ENCODE results near the gene BNC2. TPM values are rescaled to one million over a fixed set of nuclear protein-coding genes. Genes with fewer than 3 reads are reported as not detected.
"Not testable (repeated sequence)": the region's sequence is repeated elsewhere in the genome, so short reads cannot be mapped to it uniquely, and the experiment has no call there.

BNC2 gene, protein sequence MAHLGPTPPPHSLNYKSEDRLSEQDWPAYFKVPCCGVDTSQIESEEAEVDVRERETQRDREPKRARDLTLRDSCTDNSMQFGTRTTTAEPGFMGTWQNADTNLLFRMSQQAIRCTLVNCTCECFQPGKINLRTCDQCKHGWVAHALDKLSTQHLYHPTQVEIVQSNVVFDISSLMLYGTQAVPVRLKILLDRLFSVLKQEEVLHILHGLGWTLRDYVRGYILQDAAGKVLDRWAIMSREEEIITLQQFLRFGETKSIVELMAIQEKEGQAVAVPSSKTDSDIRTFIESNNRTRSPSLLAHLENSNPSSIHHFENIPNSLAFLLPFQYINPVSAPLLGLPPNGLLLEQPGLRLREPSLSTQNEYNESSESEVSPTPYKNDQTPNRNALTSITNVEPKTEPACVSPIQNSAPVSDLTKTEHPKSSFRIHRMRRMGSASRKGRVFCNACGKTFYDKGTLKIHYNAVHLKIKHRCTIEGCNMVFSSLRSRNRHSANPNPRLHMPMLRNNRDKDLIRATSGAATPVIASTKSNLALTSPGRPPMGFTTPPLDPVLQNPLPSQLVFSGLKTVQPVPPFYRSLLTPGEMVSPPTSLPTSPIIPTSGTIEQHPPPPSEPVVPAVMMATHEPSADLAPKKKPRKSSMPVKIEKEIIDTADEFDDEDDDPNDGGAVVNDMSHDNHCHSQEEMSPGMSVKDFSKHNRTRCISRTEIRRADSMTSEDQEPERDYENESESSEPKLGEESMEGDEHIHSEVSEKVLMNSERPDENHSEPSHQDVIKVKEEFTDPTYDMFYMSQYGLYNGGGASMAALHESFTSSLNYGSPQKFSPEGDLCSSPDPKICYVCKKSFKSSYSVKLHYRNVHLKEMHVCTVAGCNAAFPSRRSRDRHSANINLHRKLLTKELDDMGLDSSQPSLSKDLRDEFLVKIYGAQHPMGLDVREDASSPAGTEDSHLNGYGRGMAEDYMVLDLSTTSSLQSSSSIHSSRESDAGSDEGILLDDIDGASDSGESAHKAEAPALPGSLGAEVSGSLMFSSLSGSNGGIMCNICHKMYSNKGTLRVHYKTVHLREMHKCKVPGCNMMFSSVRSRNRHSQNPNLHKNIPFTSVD
- 3.1 and 5.0 TPM in 2 replicates for total RNA-seq (2014; rRNA removed; shearing (Covaris generic))

DNA sequence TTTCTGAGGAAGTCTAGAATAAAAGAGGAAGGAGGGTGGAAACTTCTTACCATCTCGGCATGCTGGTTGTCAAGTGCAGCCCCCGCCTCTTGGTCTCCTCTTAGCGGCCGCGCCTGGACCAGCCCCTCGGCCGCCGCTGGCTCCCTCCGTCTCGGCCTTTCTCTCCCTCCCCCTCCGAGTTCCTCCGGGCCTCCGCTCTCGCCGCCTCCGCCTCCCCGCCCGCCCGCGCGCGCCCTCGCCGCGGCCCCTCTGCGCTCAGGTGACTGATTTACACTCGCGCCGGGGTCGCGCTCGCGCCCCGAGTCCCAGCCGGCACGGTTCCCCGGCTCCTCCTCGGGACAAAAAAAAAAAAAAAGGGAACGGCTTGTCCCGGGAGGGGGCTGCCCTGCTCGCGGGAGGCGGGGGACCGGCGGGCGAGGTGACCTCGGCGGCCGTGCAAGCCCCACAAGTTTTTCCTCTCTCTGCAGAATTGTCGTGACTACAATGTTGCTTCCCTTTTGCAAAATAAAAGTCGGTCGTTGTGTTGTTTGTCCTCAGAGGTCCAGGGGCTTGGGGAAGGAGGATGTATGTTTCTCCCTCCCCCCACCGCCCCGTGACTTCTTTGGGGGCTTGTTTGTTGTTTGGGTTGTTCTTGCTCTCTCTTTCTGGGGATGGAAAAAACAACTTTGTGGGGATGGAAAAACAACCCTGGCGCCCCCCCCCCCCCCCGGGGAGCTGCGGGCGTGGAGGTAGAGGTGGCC, at the start of gene BNC2:
BNC2 (minus strand) TSS at position 75 of the 740 bp plus-strand sequence; CDS start at position 53, 22 bp downstream.
- DNase-seq (ENCODE audit: low spot score): no peak
- in situ Hi-C loops (cut with HindIII; ENCODE audit: low sequenced_read_pairs): no loop called here

DNA sequence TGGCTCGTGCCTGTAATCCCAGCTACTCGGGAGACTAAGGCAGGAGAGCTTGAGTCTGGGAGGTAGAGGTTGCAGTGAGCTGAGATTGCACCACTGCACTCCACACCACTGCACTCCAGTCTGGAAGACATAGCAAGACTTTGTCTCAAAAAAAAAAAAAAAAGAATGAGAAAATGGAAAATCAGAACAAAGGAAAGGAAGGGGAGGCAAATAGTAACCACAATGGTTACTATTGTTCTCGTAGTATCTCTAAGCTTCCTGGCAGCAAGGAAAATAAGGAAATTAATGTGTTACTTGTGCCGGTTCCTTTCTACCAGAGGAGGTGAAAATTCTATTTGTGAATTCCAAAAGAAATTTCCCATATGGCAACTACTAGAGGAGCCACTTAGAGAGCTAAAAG, 48.5 kb upstream of the BNC2 start:
- DNase-seq (ENCODE audit: low spot score): no peak
- in situ Hi-C loops (cut with HindIII; ENCODE audit: low sequenced_read_pairs): no loop called here

DNA sequence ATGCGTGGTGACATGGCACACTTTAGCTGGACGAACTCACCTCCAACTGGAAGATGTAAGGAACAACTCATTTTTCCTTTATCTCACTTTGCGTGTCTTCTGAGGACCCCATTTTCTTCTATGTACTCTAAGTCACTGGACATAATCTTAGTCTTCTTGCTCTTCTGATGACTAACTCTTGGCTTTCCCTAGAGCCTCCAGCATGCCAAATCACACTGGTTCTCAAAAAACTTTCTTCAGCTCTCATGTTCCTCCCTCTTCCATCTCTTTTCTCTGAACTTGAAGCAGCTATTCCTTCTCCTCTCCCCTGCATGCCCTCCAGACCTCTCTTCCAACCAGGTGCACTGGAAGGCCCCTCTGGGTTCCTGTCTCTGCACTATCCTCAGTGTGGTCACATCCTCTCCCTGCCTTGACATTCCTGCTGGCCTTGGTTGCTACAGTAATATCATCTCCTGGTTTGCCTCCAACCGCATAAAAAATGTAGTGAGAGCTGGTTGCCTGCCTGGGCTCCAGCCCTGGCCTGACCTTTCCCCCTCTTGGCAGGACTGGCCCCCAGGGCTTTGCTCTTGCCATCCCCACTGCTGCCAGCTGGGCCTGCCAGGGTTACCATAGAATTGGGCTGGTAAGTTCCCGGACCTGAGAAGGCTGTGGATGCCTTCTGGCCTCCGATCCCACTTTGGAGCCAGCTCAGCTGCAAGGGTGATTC, 44.8 kb upstream of the BNC2 start:
- no peak for DNase-seq (ENCODE audit: low spot score)
- in situ Hi-C loops (cut with HindIII; ENCODE audit: low sequenced_read_pairs): no loop called here

DNA sequence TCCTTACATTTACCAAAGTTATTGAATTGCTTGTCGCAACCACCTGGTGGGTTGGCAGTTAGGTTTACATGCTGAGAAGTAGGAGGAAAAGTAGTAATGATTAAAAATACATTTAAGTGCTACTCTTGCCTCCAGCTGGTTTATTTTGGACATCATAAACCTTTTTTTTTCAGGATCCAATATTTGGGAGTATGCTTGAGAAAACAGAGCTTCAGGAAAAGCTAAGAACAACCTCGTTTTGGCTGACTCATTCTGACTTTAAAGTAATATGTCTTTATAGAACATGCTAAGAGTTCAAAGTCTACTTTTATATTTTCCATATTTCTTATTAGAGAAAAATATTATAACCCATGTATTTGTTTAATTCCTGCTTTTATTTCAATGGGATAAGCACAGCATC, 41.7 kb upstream of the BNC2 start:
- no peak for DNase-seq (ENCODE audit: low spot score)
- in situ Hi-C loops (cut with HindIII; ENCODE audit: low sequenced_read_pairs): no loop called here

DNA sequence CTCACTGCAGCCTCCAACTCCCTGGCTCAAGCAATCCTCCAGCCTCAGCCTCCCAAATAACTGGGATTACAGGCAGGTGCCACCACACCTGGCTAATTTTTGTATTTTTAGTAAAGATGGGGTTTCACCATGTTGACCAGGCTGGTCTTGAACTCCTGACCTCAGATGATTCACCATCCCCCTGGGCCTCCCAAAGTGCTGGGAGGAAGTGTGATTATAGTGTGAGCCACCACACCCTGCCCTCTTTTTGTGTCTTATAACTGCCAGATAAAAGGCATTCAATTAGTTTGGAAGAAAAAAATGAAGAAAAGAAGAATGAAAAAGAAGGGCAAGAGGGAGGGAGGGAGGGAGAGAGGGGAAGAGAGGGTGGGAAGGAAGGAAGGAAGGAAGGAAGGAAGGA, 37.7 kb upstream of the BNC2 start:
- DNase-seq (ENCODE audit: low spot score); in situ Hi-C loops (cut with HindIII; ENCODE audit: low sequenced_read_pairs): not testable (repeated sequence)

DNA sequence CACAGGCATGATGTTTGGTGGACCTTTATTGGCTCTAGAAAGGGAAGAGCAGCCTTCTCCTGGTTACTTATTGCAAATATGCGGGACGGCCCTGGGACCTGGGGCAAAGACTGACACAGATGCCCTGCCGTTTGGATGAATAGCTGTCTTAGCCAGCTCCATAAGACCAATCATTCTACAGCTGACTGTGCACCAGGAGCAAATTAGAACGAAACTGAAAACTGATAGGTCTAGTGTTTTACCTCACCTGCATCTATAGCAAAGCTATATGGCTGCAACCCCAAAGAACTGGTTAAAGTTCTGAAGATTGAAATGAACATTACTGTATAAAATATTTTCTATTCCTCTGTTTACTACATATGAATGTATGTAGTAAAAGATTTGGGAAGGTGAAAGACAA, 34.2 kb upstream of the BNC2 start:
- no peak for DNase-seq (ENCODE audit: low spot score)
- in situ Hi-C loops (cut with HindIII; ENCODE audit: low sequenced_read_pairs): no loop called here

DNA sequence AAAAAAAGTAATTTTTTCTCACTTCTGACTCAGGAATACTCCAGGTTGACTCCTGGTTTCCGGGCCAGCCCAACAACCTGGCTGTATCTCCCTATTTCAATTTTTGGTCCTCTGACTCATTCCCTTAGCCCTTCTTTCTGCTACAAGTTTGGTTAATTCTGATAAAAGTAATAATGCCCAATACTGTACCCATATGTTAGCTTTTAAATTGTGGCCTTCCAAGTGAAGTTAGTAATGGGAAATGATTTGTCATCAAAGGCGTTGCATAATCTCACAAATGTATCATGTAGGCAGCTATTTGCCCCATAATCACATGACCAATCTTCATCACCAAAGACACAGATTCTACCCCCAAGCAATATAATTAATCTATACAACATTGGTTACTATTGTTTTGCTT, 31.1 kb upstream of the BNC2 start:
- no peak for DNase-seq (ENCODE audit: low spot score)
- in situ Hi-C loops (cut with HindIII; ENCODE audit: low sequenced_read_pairs): no loop called here

DNA sequence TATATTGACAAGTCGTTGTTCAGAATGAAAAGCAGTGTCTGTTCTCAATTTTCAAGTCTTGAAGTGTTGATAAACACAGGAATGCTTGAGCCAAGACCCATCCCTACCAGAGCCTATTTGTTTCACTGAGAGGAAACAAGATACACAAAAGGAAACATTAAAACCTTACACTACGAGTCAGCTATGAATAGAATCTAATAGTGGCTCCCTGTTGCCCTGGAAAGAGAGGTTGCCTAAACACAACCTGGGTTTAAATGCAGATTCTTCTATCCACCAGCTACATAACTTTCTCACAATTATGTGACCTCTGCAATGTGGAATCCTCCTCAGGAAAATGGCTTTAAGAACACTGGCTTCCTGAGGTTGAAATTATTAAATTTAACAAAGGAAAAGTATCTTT, 29.1 kb upstream of the BNC2 start:
- in situ Hi-C loops (cut with HindIII; ENCODE audit: low sequenced_read_pairs): no loop called here
- no peak for DNase-seq (ENCODE audit: low spot score)

DNA sequence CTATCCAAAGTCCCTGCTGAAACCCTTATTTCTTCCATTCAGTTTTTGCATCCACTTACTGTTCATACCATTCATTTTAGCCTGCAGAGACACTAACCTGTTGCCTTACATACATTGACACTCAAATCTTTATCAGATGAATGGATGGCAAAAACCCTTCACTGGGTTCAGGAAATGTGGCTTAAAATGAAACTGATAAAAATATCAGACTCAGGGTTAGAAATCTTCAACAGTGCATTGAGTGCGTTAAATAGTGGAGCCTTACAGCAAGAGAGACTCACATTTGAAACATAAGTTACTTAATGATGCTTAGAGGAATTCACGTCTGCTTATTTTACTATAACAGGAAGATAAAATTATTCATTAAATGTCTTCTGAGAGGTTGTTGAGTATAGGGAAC, 28.0 kb upstream of the BNC2 start:
- DNase-seq (ENCODE audit: low spot score): no peak
- in situ Hi-C loops (cut with HindIII; ENCODE audit: low sequenced_read_pairs): no loop called here

DNA sequence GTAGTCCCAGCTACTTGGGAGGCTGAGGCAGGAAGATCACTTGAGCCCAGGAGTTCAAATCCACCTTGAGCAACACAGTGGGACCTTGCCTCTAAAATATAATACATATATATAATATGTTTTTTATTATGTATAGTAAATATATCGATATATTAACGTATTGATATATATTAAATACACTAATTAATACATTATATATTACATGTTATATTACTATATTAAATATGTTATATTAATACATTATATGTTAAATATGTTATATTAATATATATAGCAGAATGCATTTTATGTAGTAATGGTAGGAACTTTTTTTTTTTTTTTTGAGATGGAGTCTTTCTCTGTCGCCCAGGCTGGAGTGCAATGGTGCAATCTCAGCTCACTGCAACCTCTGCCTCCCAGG, 18.1 kb upstream of the BNC2 start:
- in situ Hi-C loops (cut with HindIII; ENCODE audit: low sequenced_read_pairs): no loop called here
- DNase-seq (ENCODE audit: low spot score): no peak

DNA sequence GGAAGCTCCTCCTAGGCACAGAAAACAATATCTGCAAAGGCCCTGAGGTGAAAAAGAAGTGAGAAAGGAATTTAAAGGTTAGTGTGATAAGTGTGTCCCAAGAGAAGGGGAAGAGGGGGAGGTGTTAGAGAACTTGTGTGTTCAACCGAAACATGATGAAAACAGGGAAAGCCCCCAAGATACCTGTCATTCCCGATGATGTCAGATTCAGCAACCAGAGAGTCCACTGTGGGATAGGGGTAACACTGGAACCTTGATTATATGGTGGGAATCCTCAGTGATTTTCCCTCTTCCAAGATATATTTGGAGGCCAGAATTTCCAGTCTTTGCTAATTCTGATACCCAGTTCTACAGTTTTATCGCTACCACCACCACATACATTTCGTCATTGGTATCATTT, 15.5 kb upstream of the BNC2 start:
- in situ Hi-C loops (cut with HindIII; ENCODE audit: low sequenced_read_pairs): no loop called here

DNA sequence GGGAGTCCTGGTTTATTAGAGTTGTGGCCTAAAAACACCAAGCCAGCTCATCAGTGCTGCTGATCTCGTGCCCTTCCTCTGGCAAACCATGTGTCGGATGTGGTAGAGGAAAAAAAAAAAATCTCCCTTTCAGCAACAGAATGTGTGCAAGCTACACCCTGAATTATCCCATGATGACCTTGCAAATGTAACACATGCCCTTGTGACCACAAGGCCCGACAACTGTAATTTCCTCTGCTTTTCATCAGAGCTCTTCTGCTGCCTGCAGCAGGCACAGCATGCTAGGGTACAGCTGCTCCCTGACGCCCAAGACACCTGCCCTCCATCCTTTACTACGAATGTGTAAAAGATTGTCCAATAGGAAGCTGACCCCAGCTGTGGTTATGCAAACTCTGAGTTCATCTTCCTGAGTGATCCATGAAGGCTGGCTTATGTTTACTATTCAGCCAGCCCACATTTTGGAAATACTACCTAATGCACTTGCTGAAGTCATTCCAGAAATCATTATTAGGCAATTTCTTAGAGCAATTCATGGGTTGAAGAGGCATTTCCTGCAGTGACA, 14.6 kb upstream of the BNC2 start:
- no peak for DNase-seq (ENCODE audit: low spot score)
- in situ Hi-C loops (cut with HindIII; ENCODE audit: low sequenced_read_pairs): no loop called here

More for the DNA sequence above, 15.5 kb upstream of the BNC2 start:
- DNase-seq (ENCODE audit: low spot score): no peak

DNA sequence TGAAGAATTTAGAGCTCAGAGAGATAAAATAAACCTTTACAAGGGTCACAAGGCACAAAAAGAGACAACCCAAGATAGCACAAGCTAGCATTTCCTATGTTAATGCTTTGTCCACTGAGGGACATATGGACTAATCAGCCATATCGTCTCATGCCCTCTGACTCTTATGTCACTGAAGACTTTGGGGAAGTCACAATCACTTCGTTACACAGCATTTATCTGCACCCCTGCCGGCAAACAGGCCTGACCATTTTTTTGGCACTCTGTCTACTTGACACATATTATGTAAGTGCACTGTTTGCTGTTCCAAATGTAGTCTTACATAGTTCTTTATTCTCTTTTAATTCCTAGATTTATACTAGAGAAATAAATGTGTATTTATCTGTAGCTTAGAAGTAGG, 13.9 kb upstream of the BNC2 start:
- in situ Hi-C loops (cut with HindIII; ENCODE audit: low sequenced_read_pairs): no loop called here
- DNase-seq (ENCODE audit: low spot score): no peak

DNA sequence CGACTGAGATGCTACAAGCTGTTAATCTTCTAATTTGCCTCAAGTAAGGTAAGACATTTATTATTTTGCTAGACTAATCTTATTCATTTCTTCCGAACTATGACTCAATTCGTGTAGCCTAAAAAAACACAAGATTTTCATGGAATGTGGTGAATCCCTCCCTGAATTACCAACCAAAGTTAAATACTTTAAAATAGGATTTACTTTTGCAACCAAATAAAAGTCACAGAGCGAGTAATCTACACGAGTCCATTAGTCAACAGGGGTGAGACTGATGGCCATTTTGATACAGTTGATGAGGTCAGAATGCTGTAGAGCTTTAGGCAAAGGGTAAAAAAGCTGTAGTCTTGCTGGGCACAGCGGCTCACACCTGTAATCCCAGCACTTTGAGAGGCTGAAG, 13.1 kb upstream of the BNC2 start:
- no peak for DNase-seq (ENCODE audit: low spot score)
- in situ Hi-C loops (cut with HindIII; ENCODE audit: low sequenced_read_pairs): no loop called here

DNA sequence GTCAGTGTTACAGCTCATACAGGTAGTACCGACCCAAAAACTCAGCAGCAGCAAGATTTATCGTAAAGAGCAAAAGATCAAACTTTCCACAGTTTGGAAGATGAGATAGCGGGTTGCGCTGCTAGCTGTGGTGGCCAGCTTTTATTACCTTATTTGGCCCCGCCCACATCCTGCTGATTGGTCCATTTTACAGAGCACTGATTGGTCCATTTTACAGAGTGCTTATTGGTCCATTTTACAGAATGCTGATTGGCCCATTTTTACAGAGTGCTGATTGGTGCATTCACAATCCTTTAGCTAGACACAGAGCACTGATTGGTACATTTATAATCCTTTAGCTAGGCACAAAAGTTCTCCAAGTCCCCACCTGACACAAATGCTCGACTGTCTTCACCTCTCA, 12.0 kb upstream of the BNC2 start:
- DNase-seq (ENCODE audit: low spot score); in situ Hi-C loops (cut with HindIII; ENCODE audit: low sequenced_read_pairs): not testable (repeated sequence)

DNA sequence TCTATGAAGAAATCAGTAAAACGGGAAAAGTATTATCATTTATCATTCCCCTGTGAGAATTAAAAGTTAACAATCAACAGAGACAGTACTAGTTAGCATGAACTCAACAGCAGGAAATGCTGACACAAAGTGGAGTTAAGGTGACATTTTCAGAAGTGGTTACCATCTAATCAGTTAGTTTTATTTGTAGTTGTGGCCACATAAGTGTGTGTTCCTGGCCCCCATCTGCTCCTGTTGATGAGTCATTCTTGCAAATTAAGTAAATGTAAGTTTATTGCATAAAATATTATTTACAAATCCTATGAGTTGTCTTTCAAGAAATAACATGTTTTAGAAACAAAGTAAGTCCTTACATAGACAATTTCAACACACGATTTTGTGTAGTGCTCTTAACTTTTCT, 8.9 kb upstream of the BNC2 start:
- in situ Hi-C loops (cut with HindIII; ENCODE audit: low sequenced_read_pairs): no loop called here
- DNase-seq (ENCODE audit: low spot score): no peak

DNA sequence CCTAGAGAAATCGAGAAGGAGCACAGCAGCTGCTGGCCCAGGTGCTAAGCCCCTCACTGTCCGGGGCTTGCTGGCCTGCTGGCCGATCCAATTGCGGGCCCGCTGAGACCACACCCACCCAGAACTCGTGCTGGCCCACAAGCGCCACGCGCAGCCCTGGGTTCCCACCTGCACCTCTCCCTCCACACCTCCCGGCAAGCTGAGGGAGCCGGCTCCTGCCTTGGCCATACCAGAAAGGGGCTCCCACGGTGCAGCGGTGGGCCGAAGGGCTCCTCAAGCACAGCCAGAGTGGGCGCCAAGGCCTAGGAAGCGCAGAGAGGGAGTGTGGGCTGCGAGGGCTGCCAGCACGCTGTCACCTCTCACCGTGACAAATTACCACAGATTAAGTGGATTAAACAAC, 6.8 kb upstream of the BNC2 start:
- DNase-seq (ENCODE audit: low spot score): no peak
- in situ Hi-C loops (cut with HindIII; ENCODE audit: low sequenced_read_pairs): no loop called here

DNA sequence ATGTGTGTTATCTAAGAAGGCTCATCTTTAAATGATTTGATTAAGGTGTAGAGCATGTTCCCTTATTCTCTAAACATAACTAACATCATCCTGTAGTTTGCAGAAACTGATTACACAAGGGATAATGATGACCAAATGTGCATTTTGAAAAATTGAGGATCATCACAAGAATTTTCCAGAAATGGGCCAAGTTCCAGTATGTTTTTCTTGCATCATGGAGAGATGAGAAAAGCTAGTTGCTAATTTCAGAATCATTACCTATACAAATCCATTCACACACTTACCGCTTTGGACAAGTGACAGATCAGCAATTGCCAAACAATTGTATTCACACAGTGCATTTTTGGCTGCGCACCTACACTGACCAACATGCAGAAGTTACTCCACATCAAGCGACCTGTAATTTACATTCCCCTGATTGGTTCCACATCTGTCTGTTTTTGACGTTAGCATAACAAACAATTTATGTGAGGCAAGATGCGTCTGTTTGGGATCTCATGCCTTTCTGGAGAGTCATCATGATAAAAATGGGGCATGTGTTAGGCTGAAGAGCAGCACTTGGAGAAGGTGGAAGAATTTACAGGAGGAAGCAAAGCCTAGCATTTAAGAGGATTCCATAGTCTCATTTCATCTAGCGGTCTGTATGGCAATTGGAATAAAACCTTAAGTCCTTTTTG, 2.8 kb upstream of the BNC2 start:
- in situ Hi-C loops (cut with HindIII; ENCODE audit: low sequenced_read_pairs): no loop called here
- DNase-seq (ENCODE audit: low spot score): no peak

All from G401 (cell line).